ENCODE results near the gene RHOBTB3. TPM values are rescaled to one million over a fixed set of nuclear protein-coding genes. Genes with fewer than 3 reads are reported as not detected.
"Not testable (repeated sequence)": the region's sequence is repeated elsewhere in the genome, so short reads cannot be mapped to it uniquely, and the experiment has no call there.

The RHOBTB3 gene
- under 1 TPM; 0.35 to 0.55 TPM for total RNA-seq

- peak within 1 kb of the TSS; percentile 69 for H3K4me3 Mint-ChIP-seq
- H3K27me3 Mint-ChIP-seq, result peaks cover 70% of the 10 kb centered on the region
- H3K4me1 Mint-ChIP-seq, result peaks cover 17% of the 10 kb centered on the region
- DNase-seq (no peak), ATAC-seq (peak; percentile 69)
- H3K27ac Mint-ChIP-seq, result no peak within 1 kb of the TSS
- no peaks in the 10 kb centered on the region for H3K9me3 Mint-ChIP-seq (ENCODE audit: low read depth)
- CTCF ChIA-PET, result interaction anchor here (0.6 to 1.9 kb wide), 8 partner anchors 10 to 116 kb away, joined by 3 to 5 read pairs (median 3); no protein-coding TSS in a partner anchor
- peaks cover 2% of the 10 kb centered on the region for H3K36me3 Mint-ChIP-seq
Observed at GRCh38 chr5:95730730-95731570, at the start of gene RHOBTB3. TSS of gene RHOBTB3 (plus strand) at chr5:95731336. CDS start at chr5:95731683, 347 bp downstream.

GRCh38 chr5:95682891-95683290 lies 48.2 kb upstream of the RHOBTB3 start, which contains the start of gene SPATA9:
TSS of gene SPATA9 (minus strand) at chr5:95682991. CDS start at chr5:95682854, 137 bp downstream.
- peaks cover 44% of the 10 kb centered on the region for H3K27me3 Mint-ChIP-seq
- ATAC-seq (no peak), DNase-seq (no peak)
- H3K27ac Mint-ChIP-seq, result no peak within 1 kb of the TSS
- H3K4me1 Mint-ChIP-seq, result no peaks in the 10 kb centered on the region
- no peak within 1 kb of the TSS for H3K4me3 Mint-ChIP-seq
- no peaks in the 10 kb centered on the region for H3K36me3 Mint-ChIP-seq
- H3K9me3 Mint-ChIP-seq (ENCODE audit: low read depth), result no peaks in the 10 kb centered on the region
- CTCF ChIA-PET, result no interaction called here

GRCh38 chr5:95684361-95684760 lies 46.8 kb upstream of the RHOBTB3 start:
- DNase-seq (no peak), ATAC-seq (no peak)
- no peaks in the 10 kb centered on the region for H3K9me3 Mint-ChIP-seq (ENCODE audit: low read depth)
- H3K27ac Mint-ChIP-seq, result no peak overlapping the region
- no peaks in the 10 kb centered on the region for H3K36me3 Mint-ChIP-seq
- CTCF ChIA-PET, result interaction anchor here (1.1 kb wide), 1 partner anchor 20 kb away, joined by 3 read pairs; no protein-coding TSS in a partner anchor
- no peaks in the 10 kb centered on the region for H3K4me1 Mint-ChIP-seq
- peaks cover 44% of the 10 kb centered on the region for H3K27me3 Mint-ChIP-seq
- H3K4me3 Mint-ChIP-seq, result no peak overlapping the region

- Mint-ChIP-seq H3K4me1 (no peaks in the 10 kb centered on the region), H3K27ac (no peak overlapping the region), H3K36me3 (no peaks in the 10 kb centered on the region), H3K9me3 (ENCODE audit: low read depth) (no peaks in the 10 kb centered on the region), H3K27me3 (peaks cover 45% of the 10 kb centered on the region), H3K4me3 (no peak overlapping the region)
- CTCF ChIA-PET, result no interaction called here
- DNase-seq, result no peak
- no peak for ATAC-seq
Observed at GRCh38 chr5:95686651-95687050, 44.5 kb upstream of the RHOBTB3 start.

- H3K36me3 Mint-ChIP-seq, result no peaks in the 10 kb centered on the region
- no peak for DNase-seq
- H3K9me3 Mint-ChIP-seq (ENCODE audit: low read depth), result no peaks in the 10 kb centered on the region
- CTCF ChIA-PET, result interaction anchor here (1.0 kb wide), 1 partner anchor 160 kb away, joined by 3 read pairs; no protein-coding TSS in a partner anchor
- H3K27ac Mint-ChIP-seq, result no peak overlapping the region
- no peak for ATAC-seq
- H3K4me3 Mint-ChIP-seq, result no peak overlapping the region
- no peaks in the 10 kb centered on the region for H3K4me1 Mint-ChIP-seq
- H3K27me3 Mint-ChIP-seq, result peaks cover 40% of the 10 kb centered on the region
Observed at GRCh38 chr5:95689680-95690079, 41.5 kb upstream of the RHOBTB3 start.

GRCh38 chr5:95690333-95690732 lies 40.8 kb upstream of the RHOBTB3 start:
- DNase-seq (no peak), ATAC-seq (no peak)
- H3K36me3 Mint-ChIP-seq, result no peaks in the 10 kb centered on the region
- CTCF ChIA-PET, result interaction anchor here (1.0 kb wide), 1 partner anchor 160 kb away, joined by 3 read pairs; no protein-coding TSS in a partner anchor
- no peak overlapping the region for H3K4me3 Mint-ChIP-seq
- H3K4me1 Mint-ChIP-seq, result no peaks in the 10 kb centered on the region
- peaks cover 37% of the 10 kb centered on the region for H3K27me3 Mint-ChIP-seq
- no peaks in the 10 kb centered on the region for H3K9me3 Mint-ChIP-seq (ENCODE audit: low read depth)
- H3K27ac Mint-ChIP-seq, result no peak overlapping the region

- ATAC-seq, result no peak
- DNase-seq, result no peak
- Mint-ChIP-seq H3K36me3 (no peaks in the 10 kb centered on the region), H3K27me3 (peaks cover 53% of the 10 kb centered on the region), H3K4me1 (no peaks in the 10 kb centered on the region), H3K9me3 (ENCODE audit: low read depth) (no peaks in the 10 kb centered on the region), H3K4me3 (no peak overlapping the region), H3K27ac (no peak overlapping the region)
- CTCF ChIA-PET, result no interaction called here
Observed at GRCh38 chr5:95697781-95698681, 33.1 kb upstream of the RHOBTB3 start.

- ATAC-seq (no peak), DNase-seq (no peak)
- H3K4me3 Mint-ChIP-seq, result no peak overlapping the region
- no peaks in the 10 kb centered on the region for H3K4me1 Mint-ChIP-seq
- H3K36me3 Mint-ChIP-seq, result no peaks in the 10 kb centered on the region
- CTCF ChIA-PET, result no interaction called here
- H3K27me3 Mint-ChIP-seq, result peaks cover 47% of the 10 kb centered on the region
- no peak overlapping the region for H3K27ac Mint-ChIP-seq
- H3K9me3 Mint-ChIP-seq (ENCODE audit: low read depth), result no peaks in the 10 kb centered on the region
Observed at GRCh38 chr5:95699337-95699736, 31.8 kb upstream of the RHOBTB3 start.

- ATAC-seq (no peak), DNase-seq (no peak)
- Mint-ChIP-seq H3K4me1 (no peaks in the 10 kb centered on the region), H3K4me3 (no peak overlapping the region), H3K36me3 (no peaks in the 10 kb centered on the region), H3K9me3 (ENCODE audit: low read depth) (no peaks in the 10 kb centered on the region), H3K27ac (no peak overlapping the region), H3K27me3 (peaks cover 45% of the 10 kb centered on the region)
- CTCF ChIA-PET, result interaction anchor here (1.0 kb wide), 1 partner anchor 17 kb away, joined by 3 read pairs; no protein-coding TSS in a partner anchor
Observed at GRCh38 chr5:95701074-95701473, 30.1 kb upstream of the RHOBTB3 start.

- Mint-ChIP-seq H3K4me1 (no peaks in the 10 kb centered on the region), H3K27me3 (peaks cover 34% of the 10 kb centered on the region), H3K4me3 (no peak overlapping the region), H3K27ac (no peak overlapping the region), H3K36me3 (no peaks in the 10 kb centered on the region), H3K9me3 (ENCODE audit: low read depth) (no peaks in the 10 kb centered on the region)
- ATAC-seq, result no peak
- DNase-seq, result no peak
- CTCF ChIA-PET, result no interaction called here
Observed at GRCh38 chr5:95704150-95704549, 27.0 kb upstream of the RHOBTB3 start.

- CTCF ChIA-PET; ATAC-seq; H3K4me1 Mint-ChIP-seq; H3K27ac Mint-ChIP-seq; DNase-seq; H3K4me3 Mint-ChIP-seq; H3K36me3 Mint-ChIP-seq; H3K9me3 Mint-ChIP-seq (ENCODE audit: low read depth): not testable (repeated sequence)
- peaks cover 27% of the 10 kb centered on the region for H3K27me3 Mint-ChIP-seq
Observed at GRCh38 chr5:95706196-95706595, 24.9 kb upstream of the RHOBTB3 start.

GRCh38 chr5:95707055-95707454 lies 24.1 kb upstream of the RHOBTB3 start:
- ATAC-seq (no peak), DNase-seq (no peak)
- Mint-ChIP-seq H3K36me3 (no peaks in the 10 kb centered on the region), H3K4me3 (no peak overlapping the region), H3K4me1 (no peaks in the 10 kb centered on the region), H3K27ac (no peak overlapping the region), H3K27me3 (peaks cover 21% of the 10 kb centered on the region), H3K9me3 (ENCODE audit: low read depth) (no peaks in the 10 kb centered on the region)
- CTCF ChIA-PET, result no interaction called here

GRCh38 chr5:95707534-95708188 lies 23.5 kb upstream of the RHOBTB3 start:
- H3K4me3 Mint-ChIP-seq; ATAC-seq; H3K4me1 Mint-ChIP-seq; H3K9me3 Mint-ChIP-seq (ENCODE audit: low read depth); DNase-seq; CTCF ChIA-PET; H3K36me3 Mint-ChIP-seq; H3K27ac Mint-ChIP-seq: not testable (repeated sequence)
- peaks cover 19% of the 10 kb centered on the region for H3K27me3 Mint-ChIP-seq

Measured in activated CD8-positive, alpha-beta memory T cell treated with anti-CD3 and anti-CD28 coated beads, Interleukin-2, amount 10 ng/mL, durations not matched to agents 7 days and 5 days (primary cell).